OCI-LY1 (cell line): ENCODE measurements around the gene RPL11.

Experiments used
- H2AFZ ChIP-seq: fragments of 200-600 bp; sonication (generic), shearing (Covaris generic); 2 replicates; pipeline ENCODE4 v1.6.0; 2014; ENCODE audit warnings: antibody characterized with exemption, mild to moderate bottlenecking, low read length
- H3F3A ChIP-seq: fragments of 200-600 bp; sonication (generic), shearing (Covaris generic); 2 replicates; pipeline ENCODE4 v1.6.0; 2014; ENCODE audit warnings: mild to moderate bottlenecking, antibody characterized with exemption, low read length, moderate library complexity; ENCODE audit not compliant: insufficient read depth
- H3K27ac ChIP-seq: fragments of 200-600 bp; sonication (generic); 2 replicates; pipeline ENCODE4 v1.5.1; 2014; ENCODE audit warnings: low read length, mixed run types, mild to moderate bottlenecking, low read depth; ENCODE audit not compliant: poor library complexity, severe bottlenecking
- H3K27me3 ChIP-seq: fragments of 200-600 bp; sonication (generic); 2 replicates; pipeline ENCODE4 v1.6.0; 2014; ENCODE audit warnings: antibody characterized with exemption, mild to moderate bottlenecking, low read length, moderate library complexity; ENCODE audit not compliant: insufficient read depth
- H3K36me3 ChIP-seq: fragments of 200-600 bp; sonication (generic); 2 replicates; pipeline ENCODE4 v1.6.1; 2014; ENCODE audit warnings: mild to moderate bottlenecking, antibody characterized with exemption, low read length, moderate library complexity, mixed read lengths; ENCODE audit not compliant: insufficient read depth
- H3K4me1 ChIP-seq: fragments of 200-600 bp; sonication (generic); 2 replicates; pipeline ENCODE4 v1.5.1; 2014; ENCODE audit warnings: mild to moderate bottlenecking, low read length, moderate library complexity; ENCODE audit not compliant: insufficient read depth, severe bottlenecking
- H3K4me2 ChIP-seq: fragments of 200-600 bp; sonication (generic), shearing (Covaris generic); 2 replicates; pipeline ENCODE4 v1.6.1; 2014; ENCODE audit warnings: low read length
- H3K4me3 ChIP-seq: fragments of 200-600 bp; sonication (generic); 2 replicates; pipeline ENCODE4 v1.5.1; 2014; ENCODE audit warnings: low read length, low read depth, mild to moderate bottlenecking, mixed read lengths; ENCODE audit not compliant: poor library complexity, severe bottlenecking
- H3K79me2 ChIP-seq: fragments of 200-600 bp; shearing (Covaris generic); 2 replicates; pipeline ENCODE4 v1.6.1; 2016; ENCODE audit warnings: mixed run types, low read length, mixed read lengths; ENCODE audit not compliant: insufficient read depth
- H3K9ac ChIP-seq: fragments of 200-600 bp; sonication (generic), shearing (Covaris generic); 2 replicates; pipeline ENCODE4 v1.6.1; 2014; ENCODE audit warnings: mild to moderate bottlenecking, low read length, mixed read lengths
- H3K9me2 ChIP-seq: fragments of 200-600 bp; sonication (generic), shearing (Covaris generic); 2 replicates; pipeline ENCODE4 v1.6.1; 2014; ENCODE audit warnings: low read depth, mild to moderate bottlenecking, low read length, mixed read lengths
- H3K9me3 ChIP-seq: fragments of 200-600 bp; shearing (Covaris generic); 2 replicates; pipeline ENCODE4 v1.6.1; 2014; ENCODE audit warnings: low read length, mixed read lengths
- H4K20me1 ChIP-seq: fragments of 200-600 bp; sonication (generic), shearing (Covaris generic); 2 replicates; pipeline ENCODE4 v1.6.0; 2016; ENCODE audit warnings: mild to moderate bottlenecking, low read length; ENCODE audit not compliant: insufficient read depth
- CTCF ChIP-seq: fragments of 200-600 bp; sonication (generic), shearing (Covaris generic); IDR thresholded peaks from 2 replicates; pipeline ENCODE4 v1.5.1; 2017; ENCODE audit warnings: mild to moderate bottlenecking, antibody characterized with exemption, low read length, moderate library complexity, mixed read lengths
- EZH2 ChIP-seq: fragments of 200-600 bp; sonication (generic), shearing (Covaris generic); IDR thresholded peaks from 2 replicates; pipeline ENCODE4 v1.8.0; 2017; ENCODE audit warnings: borderline replicate concordance, mixed run types, mild to moderate bottlenecking, antibody characterized with exemption, low read length, moderate library complexity, mixed read lengths

RPL11 gene

GRCh38 chr1:23692308-23692871 lies 784 bp downstream of the RPL11 start:
- peak overlapping the region; percentile 74 for H3K27ac ChIP-seq
- H4K20me1 ChIP-seq: no peaks in the 10 kb centered on the region
- no peak for TF ChIP-seq EZH2
- no peak for TF ChIP-seq CTCF
- H3K9me2 ChIP-seq: no peaks in the 10 kb centered on the region
- H3K79me2 ChIP-seq: peaks cover 48% of the 10 kb centered on the region
- no peaks in the 10 kb centered on the region; the same call in 1 of the 2 replicates for H3K9me3 ChIP-seq
- H3F3A ChIP-seq: no peaks in the 10 kb centered on the region
- peak overlapping the region; percentile 74 for H3K4me2 ChIP-seq
- peak overlapping the region; percentile 94 for H3K4me3 ChIP-seq
- H3K9ac ChIP-seq: peak overlapping the region; percentile 84
- H3K27me3 ChIP-seq: no peaks in the 10 kb centered on the region
- no peak overlapping the region for H2AFZ ChIP-seq
- H3K36me3 ChIP-seq: peaks cover 53% of the 10 kb centered on the region
- peaks cover 34% of the 10 kb centered on the region for H3K4me1 ChIP-seq

GRCh38 chr1:23693599-23693998 lies 2.0 kb downstream of the RPL11 start:
- Histone ChIP-seq H3K79me2 (peaks cover 60% of the 10 kb centered on the region), H2AFZ (no peak overlapping the region), H4K20me1 (0 out of 2 replicates have a peak, but pooled peaks cover 4% of the 10 kb centered on the region), H3K9ac (peak overlapping the region; percentile 84; the same call in 1 of the 2 replicates), H3K4me2 (peak overlapping the region; percentile 74), H3K4me1 (peaks cover 34% of the 10 kb centered on the region), H3K36me3 (peaks cover 65% of the 10 kb centered on the region), H3K27ac (no peak overlapping the region), H3K4me3 (peak overlapping the region; percentile 94), H3K27me3 (no peaks in the 10 kb centered on the region), H3F3A (peaks cover 6% of the 10 kb centered on the region; the same call in 1 of the 2 replicates), H3K9me3 (no peaks in the 10 kb centered on the region; the same call in 1 of the 2 replicates), H3K9me2 (no peaks in the 10 kb centered on the region)
- TF ChIP-seq EZH2: no peak
- no peak for TF ChIP-seq CTCF

GRCh38 chr1:23694371-23694770 lies 2.8 kb downstream of the RPL11 start:
- Histone ChIP-seq H4K20me1 (peaks cover 6% of the 10 kb centered on the region; the same call in 1 of the 2 replicates), H3K9me3 (no peaks in the 10 kb centered on the region; the same call in 1 of the 2 replicates), H3K4me2 (peak overlapping the region; percentile 74; the same call in 1 of the 2 replicates), H3K36me3 (peaks cover 73% of the 10 kb centered on the region), H3K27ac (no peak overlapping the region), H3K4me3 (peak overlapping the region; percentile 94), H3K27me3 (no peaks in the 10 kb centered on the region), H3F3A (peaks cover 6% of the 10 kb centered on the region; the same call in 1 of the 2 replicates), H3K79me2 (peaks cover 68% of the 10 kb centered on the region), H2AFZ (no peak overlapping the region), H3K9me2 (no peaks in the 10 kb centered on the region), H3K4me1 (peaks cover 34% of the 10 kb centered on the region), H3K9ac (no peak overlapping the region; the same call in 1 of the 2 replicates)
- TF ChIP-seq CTCF (no peak), EZH2 (no peak)
